ELF-1 (cell line): ENCODE results near the gene ZNF423.

Experiments
- DNase-seq: peaks from one replicate; pipeline ENCODE4 v3.0.0-alpha.2; 2016; ENCODE audit warnings: low read depth, low spot score

ZNF423 gene

DNA sequence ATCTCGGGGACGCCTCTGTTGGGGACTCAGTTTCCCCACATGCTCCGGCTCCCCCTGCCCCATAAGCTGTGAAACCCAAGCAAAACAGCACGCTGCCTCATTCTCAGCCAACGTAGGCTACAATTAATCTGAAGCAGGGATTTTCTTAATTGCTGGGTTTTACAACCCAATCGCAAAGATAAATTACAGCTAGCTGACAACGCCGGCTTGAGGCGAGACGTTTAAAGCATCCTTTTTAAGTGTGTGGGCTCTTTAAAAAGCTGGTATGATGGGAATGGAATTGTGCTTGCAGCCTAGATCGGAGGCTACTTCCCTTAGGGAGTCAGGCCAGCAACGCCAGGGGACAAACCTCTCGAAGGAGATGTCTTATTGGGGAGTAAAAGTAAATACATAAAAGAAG is 185.3 kb downstream of the ZNF423 start:
- no peak for DNase-seq

DNA sequence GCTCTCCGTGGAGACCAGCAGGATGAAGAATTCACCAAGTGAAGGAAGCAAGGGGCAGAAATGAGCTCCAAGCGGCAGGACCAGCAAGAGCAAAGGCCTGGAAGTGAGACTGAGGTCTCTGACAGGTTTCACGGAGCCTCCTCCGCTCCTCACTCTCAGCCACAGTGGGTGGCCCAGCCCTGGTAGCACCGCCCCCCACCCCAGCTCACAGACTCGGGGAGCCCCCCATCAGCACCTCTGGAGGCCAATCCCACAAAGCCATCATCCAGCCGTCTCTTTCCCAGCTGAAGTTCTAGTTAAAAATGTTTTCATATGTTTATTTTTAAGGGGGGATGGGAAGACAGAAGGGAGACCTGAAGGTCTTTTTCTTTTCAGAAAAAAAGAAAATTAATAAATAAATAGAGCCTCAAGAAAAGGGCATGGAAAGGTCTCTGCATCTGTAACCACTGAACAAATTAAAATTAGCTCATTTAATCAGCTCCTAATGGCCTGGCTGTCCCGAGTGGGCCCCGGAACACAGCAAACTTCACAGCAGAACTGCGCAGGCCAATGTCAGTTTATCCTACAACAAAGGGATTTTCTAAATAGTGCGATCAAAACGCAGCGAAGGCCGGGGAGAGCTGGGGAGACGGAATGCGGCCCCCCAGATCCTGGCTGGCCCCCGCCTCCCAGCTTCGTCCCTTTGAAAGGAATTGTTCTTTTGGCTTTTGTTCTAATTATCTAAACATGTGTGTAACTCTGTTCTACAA is 190.3 kb downstream of the ZNF423 start:
- no peak for DNase-seq

GRCh38 chr16:49664221-49665215 is 191.4 kb downstream of the ZNF423 start:
- peak; percentile 39 for DNase-seq

DNA sequence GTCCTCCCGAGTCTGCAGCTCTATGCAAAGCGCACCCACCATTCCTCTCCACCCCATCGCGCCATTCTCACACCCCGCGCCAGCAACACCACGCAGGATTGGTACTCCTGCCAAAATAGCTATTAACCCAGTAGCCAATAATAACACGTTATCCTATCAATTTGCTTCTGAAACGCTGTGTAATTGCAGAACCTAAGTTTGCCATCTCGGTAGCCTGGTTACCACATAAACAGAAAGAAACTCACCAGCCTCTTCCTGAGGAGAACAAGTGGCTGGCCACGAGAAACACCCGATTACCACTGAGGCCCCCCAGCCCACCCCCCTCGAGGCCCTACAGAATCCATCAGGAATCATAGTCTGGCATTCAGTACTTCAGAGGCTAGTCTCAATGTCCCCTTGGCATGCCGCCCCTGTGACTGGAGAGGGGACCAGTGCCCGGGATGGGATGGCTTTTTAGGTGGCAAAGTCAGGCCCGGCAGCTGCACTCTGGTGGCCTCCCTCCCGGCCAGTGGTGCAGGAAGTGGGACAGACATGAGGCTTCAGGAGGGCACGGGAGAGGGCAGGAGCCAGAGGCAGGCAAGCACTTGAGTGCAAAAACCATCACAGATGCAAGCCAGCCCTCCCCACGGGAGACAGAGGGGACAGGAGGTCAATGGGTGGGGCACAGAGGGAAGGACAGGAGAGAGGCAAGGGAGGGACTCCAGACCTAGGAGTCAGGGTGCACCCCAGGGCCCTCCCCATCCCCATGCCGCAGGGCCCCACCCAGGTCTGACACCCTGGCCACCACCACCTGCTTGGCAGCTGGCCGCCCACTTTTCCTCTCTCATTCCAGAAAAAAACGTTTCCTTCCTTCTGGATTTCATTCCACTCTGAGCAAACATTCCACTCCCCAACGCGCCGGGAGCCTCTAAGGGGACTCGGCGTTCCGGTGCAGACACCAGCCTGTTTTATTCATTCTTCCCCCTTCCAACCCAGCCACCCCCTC is 192.5 kb downstream of the ZNF423 start:
- DNase-seq, result no peak

DNA sequence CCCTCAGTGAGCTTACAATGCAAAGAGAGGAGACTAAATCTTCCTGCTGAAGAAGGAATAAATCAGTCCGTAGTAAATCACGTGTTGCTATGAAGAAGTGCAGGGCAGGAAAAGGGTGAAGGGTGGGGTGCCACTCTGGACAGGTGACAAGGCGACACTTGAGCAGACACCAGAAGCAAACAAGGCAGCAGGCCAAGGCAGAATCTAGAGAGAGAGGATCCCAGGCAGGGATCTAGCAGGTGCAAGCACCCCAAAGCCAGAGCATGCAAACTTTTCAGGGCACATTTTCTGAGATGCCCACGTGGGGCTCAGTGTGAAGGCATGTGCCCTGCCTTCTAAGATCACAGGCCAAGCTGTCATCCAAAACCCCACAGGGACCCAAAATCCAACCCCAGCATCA is 193.3 kb downstream of the ZNF423 start:
- no peak for DNase-seq

DNA sequence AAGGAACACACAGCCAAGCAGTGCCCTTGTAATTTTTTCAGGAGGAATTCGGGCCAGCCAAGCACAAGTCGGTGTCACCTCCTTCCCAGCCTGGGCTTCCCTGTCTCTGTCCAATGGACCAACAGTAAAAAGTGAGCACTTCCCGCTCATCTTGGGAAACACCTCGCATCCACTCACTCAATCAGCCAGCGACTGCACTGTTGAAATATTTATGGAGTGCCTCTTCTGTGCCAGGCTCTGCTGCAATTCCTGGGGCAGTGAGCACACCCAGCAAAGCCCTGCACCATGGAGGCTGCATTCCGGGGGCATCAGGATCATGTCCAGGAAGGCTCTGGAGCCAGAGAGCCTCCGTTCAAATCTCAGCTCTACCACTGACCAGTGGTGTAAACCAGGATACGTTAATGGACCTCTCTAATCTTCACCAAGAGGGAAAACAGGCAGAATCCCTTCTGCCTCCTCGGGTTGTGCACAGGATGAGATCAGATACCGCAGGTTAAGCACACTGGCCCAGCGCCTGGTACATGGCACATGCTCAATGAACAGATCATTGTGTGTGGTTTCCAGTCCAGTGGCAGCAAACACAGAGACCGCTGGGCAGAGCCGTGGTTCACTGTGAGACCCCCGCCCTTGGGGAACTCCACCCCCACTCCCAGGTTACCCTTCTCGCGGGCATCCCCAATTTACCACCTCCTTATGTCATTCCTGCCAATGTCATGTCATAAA is 194.3 kb downstream of the ZNF423 start:
- DNase-seq, result no peak

- no peak for DNase-seq
Measured at GRCh38 chr16:49660626-49661025, 195.3 kb downstream of the ZNF423 start.

- no peak for DNase-seq
Measured at GRCh38 chr16:49659356-49659755, 196.6 kb downstream of the ZNF423 start.

DNA sequence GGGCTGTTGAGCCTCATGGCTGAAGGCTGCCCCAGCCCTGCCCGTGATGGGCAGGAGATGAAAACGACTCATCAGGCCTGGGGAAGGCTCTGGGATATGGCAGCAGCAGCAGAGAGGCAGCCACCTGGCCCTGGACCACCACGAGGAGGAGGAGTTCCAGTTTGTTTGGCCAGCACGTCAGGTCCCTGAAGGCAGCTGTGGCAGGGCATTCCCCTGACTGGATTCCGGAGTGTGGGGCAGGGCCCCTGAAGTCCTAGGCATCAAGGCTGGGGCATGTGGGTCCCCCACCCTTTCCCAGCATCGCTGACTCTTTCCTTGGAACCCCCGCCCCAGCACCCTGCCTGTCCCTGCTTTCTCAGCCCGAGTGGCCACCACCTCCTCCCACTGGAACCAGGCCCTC is 197.4 kb downstream of the ZNF423 start:
- DNase-seq, result no peak

DNA sequence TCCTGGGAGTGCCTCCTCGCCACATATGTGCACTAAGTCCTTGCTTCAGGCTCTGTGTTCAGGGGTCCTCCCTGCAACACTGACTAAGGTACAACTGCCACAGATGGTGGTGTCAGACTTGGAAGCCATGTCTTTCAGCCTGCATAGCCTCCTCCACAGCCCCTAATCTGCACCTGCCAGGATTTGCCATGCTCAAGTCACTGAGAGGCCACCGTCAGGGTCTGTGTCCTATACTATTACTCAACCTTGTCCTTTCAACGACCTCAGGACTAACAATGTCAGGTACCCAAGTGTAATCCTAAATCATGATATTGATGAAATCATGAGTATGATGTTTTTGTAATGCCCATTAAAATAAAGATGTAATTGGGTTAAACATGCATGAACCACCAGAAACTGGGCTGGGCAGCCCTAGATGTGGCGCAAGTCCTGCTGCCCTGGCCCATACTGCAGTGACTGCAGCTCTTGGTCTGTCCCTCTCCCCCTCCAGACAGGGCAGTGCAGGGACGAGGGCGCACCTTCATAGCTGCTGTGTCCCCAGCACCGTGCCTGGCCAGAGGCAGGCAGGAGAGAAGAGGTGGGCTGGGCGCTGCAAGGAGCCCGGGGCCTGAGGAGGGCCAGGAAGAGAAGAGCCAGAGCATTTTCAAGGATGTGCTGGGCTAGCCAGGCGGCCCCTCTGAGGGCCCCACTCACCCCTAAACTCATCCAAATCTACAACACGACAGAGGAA is 198.0 kb downstream of the ZNF423 start:
- DNase-seq, result no peak

DNA sequence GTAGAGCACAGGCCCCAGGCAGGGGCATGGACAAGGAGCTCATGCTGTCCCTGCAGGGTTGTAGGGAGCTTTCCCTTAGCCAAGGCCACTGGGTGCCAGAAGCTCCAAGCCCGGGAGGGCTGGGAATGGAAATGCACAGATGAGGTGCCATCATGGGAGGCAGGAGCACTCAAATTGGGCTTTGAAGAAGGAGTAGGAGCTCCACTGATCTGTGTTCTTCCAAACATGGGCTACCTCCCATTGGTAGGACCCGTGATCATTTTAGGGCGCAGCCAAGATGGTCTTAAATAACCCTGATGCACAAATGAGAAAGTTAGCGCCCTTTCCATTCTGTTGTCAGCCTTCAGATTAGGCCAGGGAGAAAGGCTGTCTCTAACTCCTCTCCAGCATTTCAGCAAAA is 201.5 kb downstream of the ZNF423 start:
- DNase-seq, result no peak

DNA sequence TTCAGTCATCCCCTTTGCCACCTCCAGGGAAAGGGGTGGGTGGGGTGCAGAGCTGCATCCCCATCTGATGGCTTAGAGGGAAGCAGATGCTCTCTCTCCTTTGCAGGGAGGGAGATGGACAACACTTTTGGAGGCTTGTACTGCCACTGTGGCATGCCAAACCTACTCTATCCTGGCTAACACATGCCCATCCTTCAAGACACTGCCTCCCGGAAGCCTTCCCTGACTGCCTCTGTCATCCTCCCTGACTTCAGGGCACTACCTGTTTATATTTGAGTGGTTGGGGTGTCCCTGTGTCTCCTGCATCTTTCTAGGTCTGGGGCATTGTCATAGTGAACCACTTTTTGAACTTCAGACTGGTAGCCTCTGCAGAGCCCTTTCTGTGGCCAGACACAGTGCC is 202.3 kb downstream of the ZNF423 start:
- DNase-seq, result no peak

- no peak for DNase-seq
Measured at GRCh38 chr16:49653173-49653570, 202.7 kb downstream of the ZNF423 start.

- DNase-seq, result no peak
Measured at GRCh38 chr16:49652456-49653172, 203.3 kb downstream of the ZNF423 start.

- no peak for DNase-seq
Measured at GRCh38 chr16:49651996-49652395, 203.9 kb downstream of the ZNF423 start.

DNA sequence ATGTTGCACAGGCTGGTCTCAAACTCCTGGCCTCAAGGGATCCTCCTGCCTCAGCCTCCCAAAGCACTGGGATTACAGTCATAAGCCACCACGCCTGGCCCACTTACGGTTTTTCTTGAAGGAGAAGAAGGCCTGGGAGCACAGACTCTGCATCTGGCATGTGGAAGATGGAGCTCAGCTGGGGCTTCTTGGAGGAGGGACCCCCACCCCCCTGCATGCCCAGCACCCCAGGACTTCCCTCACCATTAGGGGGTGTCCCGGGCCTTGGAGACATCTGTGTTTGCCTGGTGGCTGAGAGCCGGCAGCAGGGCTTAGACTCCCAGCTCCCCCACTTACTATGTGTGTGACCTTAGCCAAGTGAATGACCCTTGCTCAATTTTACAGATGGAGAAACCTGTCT is 204.7 kb downstream of the ZNF423 start:
- DNase-seq, result no peak

DNA sequence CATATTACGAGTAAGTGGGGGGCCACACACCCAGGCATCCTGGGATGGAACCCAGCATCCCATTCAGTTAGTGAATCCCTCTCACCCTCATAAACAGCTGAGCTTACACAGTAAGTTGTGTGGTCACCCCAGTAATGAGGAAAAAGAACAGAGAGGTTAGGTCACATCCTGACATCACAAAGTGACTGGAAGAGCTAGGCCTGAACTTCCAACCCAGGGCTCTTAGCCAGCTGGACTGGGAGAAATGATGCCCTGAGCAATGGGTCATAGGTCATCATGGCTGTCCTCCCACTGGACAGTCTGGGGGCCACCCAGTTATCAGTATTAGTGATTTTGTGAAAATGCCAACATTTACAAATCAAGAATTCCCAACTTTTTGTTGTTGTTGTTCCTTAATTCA is 205.3 kb downstream of the ZNF423 start:
- no peak for DNase-seq

- no peak for DNase-seq
Measured at GRCh38 chr16:49649013-49649765, 206.7 kb downstream of the ZNF423 start.

- DNase-seq, result no peak
Measured at GRCh38 chr16:49647673-49648072, 208.2 kb downstream of the ZNF423 start.
